ENCODE measurements around the gene HHEX.
"Not testable (repeated sequence)": the region's sequence is repeated elsewhere in the genome, so short reads cannot be mapped to it uniquely, and the experiment has no call there.

The HHEX gene

DNA sequence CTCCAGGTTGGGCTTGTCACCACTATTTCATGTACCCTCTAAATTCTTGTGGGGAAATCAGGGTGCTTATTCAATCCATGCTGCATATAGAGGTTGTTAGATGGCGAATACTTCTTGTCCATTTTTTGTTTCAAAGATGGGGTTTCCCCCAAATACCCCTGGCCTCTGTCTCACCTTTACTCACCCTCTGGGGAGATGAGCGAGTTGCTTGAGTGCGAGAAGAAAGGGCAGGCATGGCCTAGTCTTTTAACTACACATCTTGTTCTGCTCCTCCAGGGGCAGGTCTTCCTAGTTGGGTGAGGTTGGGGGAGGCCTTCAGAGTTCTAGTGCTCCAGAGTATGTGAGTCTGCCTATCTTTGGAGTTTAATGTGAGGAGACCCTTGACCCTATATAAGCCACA, 46.2 kb downstream of the HHEX start:
- Mint-ChIP-seq H3K36me3 (ENCODE audit: low read depth) (no peaks in the 10 kb centered on the region), H3K4me3 (no peak overlapping the region), H3K9me3 (no peaks in the 10 kb centered on the region), H3K4me1 (ENCODE audit: low read depth) (no peaks in the 10 kb centered on the region), H3K27ac (no peak overlapping the region), H3K27me3 (peaks cover 23% of the 10 kb centered on the region)
- no peak for DNase-seq

DNA sequence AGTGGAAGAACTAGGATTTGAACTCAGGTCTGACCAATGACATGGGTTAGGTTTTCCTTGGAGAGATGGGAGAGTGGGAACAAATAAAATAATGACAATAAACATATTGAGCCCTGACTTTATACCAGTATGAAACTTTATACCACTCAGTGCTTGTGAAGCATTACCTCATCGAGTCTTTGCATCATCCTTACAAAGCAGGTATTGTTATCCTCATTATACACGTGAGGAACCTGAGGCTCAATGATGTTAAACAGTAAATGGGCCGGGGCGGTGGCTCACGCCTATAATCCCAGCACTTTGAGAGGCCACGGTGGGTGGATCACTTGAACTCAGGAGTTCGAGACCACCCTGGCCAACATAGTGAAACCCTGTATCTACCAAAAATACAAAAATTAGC, 47.7 kb downstream of the HHEX start:
- no peaks in the 10 kb centered on the region for H3K9me3 Mint-ChIP-seq
- no peak overlapping the region for H3K4me3 Mint-ChIP-seq
- no peak for DNase-seq
- peaks cover 18% of the 10 kb centered on the region for H3K27me3 Mint-ChIP-seq
- H3K27ac Mint-ChIP-seq = no peak overlapping the region
- no peaks in the 10 kb centered on the region for H3K4me1 Mint-ChIP-seq (ENCODE audit: low read depth)
- no peaks in the 10 kb centered on the region for H3K36me3 Mint-ChIP-seq (ENCODE audit: low read depth)

GRCh38 chr10:92740762-92741161, 51.0 kb downstream of the HHEX start:
- Mint-ChIP-seq H3K4me1 (ENCODE audit: low read depth) (no peaks in the 10 kb centered on the region), H3K9me3 (no peaks in the 10 kb centered on the region), H3K27me3 (peaks cover 16% of the 10 kb centered on the region), H3K36me3 (ENCODE audit: low read depth) (no peaks in the 10 kb centered on the region), H3K27ac (no peak overlapping the region), H3K4me3 (no peak overlapping the region)
- no peak for DNase-seq

DNA sequence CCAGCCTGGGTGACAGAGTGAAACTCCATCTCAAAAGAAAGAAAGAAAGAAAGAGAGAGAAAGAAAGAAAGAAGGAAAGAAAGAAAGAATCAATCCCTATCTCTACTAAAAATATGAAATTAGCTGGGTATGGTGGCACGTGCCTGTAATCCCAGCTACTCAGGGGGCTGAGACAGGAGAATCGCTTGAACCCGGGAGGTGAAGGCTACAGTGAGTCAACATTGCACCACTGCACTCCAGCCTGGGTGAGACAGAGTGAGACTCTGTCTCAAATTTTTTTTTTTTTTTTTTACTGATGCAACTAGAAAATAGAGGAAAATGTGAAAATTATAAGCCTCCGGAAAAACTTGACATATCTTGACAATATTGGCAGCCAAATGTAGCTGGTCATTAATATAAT, 52.0 kb downstream of the HHEX start:
- not testable (repeated sequence) for H3K36me3 Mint-ChIP-seq (ENCODE audit: low read depth); H3K4me1 Mint-ChIP-seq (ENCODE audit: low read depth); H3K9me3 Mint-ChIP-seq; DNase-seq; H3K4me3 Mint-ChIP-seq; H3K27ac Mint-ChIP-seq
- H3K27me3 Mint-ChIP-seq = peaks cover 16% of the 10 kb centered on the region

DNA sequence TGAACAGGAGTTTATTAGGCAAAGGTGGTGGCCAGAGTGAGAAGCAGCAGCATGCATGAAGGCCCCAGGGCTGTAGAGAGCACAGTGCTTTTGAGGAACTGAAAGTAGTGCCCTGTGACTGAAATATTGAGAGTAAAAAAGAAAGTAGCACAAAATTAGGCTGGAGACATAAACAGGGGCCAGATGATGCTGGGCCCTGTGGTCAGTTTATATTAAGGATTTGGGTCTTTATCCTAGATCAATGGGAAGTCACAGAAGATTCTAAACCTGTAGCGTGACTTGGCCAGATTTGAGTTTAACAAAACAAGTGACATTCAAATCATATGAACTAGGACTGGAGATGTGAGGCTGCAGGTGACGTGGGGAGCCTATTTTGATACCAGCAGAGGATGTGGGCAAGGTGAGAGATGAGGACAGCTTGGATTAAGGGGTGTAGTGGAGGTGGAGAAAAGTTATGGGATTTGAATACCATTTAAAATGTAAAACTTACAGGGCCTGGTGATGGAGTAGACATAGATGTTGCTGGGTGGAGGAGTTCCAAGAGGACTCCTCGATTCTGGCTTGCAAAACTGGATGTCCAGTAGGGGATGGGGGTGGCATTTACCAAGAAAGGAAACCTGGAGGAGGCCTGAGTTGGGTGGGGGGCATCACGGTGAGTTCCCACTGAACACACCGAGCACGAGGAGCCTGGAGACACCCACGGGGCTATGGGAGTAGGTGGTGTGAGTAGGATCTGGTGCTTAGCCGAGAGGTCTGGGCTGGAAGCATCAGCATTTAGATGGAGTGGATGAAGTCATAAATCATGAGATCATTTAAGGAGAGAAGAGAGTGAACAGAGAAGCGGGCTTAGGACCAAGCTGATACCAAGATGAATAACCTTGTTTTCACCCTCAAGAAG, 52.8 kb downstream of the HHEX start:
- Mint-ChIP-seq H3K36me3 (ENCODE audit: low read depth) (no peaks in the 10 kb centered on the region), H3K9me3 (no peaks in the 10 kb centered on the region), H3K4me3 (no peak overlapping the region), H3K27me3 (peaks cover 12% of the 10 kb centered on the region), H3K27ac (no peak overlapping the region), H3K4me1 (ENCODE audit: low read depth) (peaks cover 5% of the 10 kb centered on the region)
- DNase-seq = no peak

Measured in activated T-cell treated with anti-CD3 and anti-CD28 coated beads, Interleukin-2, amount 50 U/mL, for 24 hours (primary cell).